ENCODE data around the gene MKX.

Gene MKX, protein sequence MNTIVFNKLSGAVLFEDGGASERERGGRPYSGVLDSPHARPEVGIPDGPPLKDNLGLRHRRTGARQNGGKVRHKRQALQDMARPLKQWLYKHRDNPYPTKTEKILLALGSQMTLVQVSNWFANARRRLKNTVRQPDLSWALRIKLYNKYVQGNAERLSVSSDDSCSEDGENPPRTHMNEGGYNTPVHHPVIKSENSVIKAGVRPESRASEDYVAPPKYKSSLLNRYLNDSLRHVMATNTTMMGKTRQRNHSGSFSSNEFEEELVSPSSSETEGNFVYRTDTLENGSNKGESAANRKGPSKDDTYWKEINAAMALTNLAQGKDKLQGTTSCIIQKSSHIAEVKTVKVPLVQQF

GRCh38 chr10:27745732-27746396 lies at the start of gene MKX:
MKX (minus strand) TSS chr10:27745819; CDS start chr10:27743415, 2,404 bp downstream.
- DNase-seq: no peak

- no peak for DNase-seq
Observed at GRCh38 chr10:27794157-27794556, 48.5 kb upstream of the MKX start.

DNA sequence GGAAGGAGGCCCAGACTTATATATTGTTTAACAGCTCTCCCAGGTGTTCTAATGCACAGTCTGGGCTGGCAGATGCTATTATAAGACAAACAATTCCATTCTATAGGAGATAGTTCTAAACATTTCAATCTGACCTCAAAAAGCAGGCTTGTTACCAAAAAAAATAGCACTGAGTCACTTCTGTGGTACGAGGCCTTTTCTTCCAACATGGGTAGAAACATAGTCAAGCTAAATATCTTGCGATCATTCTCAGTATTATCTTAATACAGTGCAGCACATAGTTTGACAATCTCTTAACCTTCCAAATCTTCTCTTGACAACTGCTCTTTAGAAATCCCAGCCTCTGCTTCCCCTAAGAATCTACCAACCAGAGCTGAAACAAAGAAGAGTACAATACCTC lies 46.6 kb upstream of the MKX start:
- no peak for DNase-seq

- no peak for DNase-seq
Observed at GRCh38 chr10:27784272-27784671, 38.7 kb upstream of the MKX start.

DNA sequence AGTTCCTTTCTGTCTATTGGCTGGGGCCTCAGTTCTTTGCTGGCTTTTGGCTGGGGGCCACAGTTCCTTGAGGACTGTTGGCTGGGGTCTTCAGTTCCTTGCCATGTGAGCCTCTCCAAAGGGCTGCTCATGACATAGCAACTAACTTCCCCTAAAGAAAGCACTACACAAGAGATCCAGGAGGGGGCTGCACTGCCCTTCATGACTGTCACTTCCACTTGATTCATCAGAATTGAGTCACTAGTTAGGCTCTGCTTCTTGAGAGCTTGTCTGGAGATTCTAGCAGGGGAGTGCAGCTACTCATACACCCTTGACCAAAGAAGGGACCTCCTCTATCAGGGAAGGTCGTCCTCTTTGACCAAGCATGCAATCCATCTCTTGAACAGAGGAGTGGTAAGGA lies 38.0 kb upstream of the MKX start:
- DNase-seq: no peak

GRCh38 chr10:27779462-27780015 lies 33.9 kb upstream of the MKX start:
- no peak for DNase-seq

DNA sequence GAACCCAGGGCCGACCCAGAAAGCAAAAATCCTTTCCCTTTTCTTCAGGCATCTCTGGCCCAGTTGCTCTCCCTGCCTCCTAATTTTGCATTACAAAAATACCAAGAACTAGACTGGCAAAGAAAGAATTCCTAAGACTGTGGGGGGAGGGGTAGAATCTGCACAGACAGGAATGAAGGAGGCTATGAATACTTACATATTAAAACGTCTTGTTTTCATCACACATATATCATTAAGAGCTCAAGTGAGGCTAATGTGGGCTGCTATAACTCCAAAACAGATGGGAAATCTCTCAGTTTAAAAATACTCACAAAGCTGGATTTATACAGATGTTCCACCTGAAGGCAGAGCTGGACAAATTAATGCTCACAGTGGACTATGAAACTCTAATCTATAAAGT lies 29.2 kb upstream of the MKX start:
- no peak for DNase-seq

- DNase-seq: no peak
Observed at GRCh38 chr10:27771231-27771630, 25.6 kb upstream of the MKX start.

DNA sequence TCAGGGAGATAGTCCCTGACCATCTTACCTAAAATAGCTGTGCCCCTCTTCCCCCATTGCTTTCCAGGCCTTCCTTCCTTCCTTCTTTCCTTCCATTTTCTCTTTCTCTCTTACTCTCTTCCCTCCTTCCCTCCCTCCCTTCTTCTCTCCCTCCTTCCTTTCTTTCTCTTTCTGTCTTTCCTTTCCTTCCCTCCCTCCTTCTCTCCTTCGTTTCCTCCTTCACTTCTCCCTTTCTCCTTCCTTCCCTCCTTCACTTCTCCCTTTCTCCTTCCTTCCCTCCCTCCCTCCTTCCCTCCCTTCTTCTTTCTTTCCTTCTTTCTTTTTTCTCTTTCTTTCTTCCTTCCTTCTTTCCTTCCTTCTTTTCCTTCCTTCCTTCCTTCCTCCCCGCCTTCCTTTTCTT lies 24.6 kb upstream of the MKX start:
- no peak for DNase-seq

GRCh38 chr10:27760867-27761266 lies 15.2 kb upstream of the MKX start:
- no peak for DNase-seq

GRCh38 chr10:27759483-27760272 lies 14.1 kb upstream of the MKX start:
- DNase-seq: no peak

DNA sequence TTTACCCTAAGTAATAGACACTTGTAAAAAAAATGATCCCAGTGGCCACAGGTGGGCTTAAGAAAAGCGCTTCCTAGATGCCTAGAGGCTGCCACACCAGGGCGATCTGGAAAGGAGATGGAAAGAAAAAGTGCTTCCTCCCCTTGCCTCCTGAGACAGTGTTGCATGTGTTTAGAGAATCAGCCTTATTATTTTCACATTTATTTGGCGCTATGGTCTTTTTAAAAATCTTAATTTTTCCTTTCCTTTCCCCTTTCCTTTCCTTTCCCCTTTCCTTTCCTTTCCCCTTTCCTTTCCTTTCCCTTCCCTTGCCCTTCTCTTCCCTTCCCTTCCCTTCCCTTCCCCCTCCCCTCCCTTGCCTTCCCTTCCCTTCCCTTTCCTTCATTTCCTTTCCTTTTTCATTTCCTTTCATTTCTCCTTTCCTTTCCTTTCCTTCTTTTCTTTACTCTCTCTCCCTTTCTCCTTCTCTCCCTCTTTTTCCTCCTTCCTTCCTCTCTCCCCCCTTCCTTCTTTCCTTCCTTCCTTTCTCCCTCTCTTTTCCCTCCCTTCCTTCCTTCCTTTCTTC lies 7.1 kb upstream of the MKX start:
- no peak for DNase-seq

DNA sequence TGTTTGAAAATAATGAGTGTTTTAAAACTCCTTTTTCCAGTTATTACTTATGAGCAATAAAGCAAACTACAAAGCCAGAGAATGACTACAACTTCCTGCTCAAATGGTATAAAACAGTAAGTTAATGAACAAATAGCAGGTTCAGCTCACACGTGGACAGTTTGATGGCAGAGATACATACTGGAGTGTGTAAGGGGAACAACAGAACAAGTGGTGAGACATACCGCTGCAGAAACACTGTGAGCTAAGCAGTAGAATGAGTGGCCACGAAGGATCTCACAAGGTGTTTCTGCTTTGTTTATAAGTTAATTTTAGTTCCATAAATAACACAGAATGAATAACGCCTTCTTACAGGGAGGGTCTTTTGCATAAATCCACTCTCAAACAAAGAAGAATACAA lies 3.0 kb upstream of the MKX start:
- DNase-seq: no peak

DNA sequence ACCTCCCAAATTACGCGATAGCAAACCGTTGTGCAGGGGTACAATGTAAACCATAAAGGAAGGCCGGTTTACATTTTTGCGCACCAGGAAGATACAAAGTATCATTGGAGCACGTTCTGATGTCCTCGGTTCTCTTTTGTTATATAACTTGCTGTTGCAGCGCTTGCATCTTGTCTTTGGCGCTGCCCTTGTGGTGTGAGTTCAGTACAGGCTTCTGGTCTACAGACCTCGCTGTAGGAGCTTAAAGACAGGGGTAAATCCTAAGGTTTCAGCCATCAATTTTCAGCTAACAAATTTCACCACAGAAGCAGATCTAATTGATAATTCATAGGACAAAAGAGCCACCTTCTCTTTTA lies 1.5 kb upstream of the MKX start:
- no peak for DNase-seq

- no peak for DNase-seq
Observed at GRCh38 chr10:27746397-27747095, 927 bp upstream of the MKX start.

DNA sequence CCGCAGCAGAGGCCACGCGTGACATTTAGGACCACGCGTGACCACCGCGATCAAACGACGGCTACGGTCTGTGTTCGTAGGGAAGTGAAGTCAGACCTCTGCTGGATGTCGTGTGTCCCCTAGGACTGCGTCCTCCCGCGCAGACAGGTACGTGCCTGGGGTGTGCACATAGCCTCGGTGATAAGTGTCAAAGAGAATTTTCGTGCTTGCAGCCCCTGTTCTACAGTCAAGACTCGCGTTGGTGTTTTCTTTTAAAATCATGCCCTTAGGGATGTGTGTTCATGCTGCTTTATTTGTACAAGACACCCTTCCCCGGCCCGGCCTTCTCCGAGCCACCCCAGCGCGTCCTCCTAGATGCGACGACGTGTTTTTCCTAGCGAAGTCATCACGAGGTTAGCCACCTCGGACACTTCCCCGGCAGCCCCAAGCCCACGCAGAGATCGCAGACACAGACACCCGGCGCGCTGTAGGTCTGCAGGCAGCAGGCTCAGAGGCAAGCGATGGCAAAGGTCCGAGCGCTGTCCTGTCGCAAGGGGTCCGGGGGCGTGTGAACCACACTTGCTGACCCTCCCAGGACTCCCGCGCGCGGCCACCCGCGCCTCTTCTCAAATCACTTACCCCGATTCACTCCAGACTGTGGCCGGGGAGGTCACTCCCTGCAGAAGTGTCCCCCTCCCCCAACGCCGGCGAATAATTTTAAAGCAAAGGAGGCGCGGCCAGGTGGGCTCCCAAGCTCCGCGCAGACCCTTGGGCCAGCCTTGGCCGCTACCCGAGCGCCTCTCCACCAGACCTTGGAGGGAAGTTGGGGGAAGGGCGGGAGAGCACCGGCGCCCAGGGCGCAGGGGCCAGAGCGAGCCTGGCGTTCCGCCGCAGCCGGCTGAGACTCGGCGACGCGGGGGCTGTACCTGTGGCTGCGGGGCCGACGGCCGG lies 552 bp downstream of the MKX start:
- no peak for DNase-seq

DNA sequence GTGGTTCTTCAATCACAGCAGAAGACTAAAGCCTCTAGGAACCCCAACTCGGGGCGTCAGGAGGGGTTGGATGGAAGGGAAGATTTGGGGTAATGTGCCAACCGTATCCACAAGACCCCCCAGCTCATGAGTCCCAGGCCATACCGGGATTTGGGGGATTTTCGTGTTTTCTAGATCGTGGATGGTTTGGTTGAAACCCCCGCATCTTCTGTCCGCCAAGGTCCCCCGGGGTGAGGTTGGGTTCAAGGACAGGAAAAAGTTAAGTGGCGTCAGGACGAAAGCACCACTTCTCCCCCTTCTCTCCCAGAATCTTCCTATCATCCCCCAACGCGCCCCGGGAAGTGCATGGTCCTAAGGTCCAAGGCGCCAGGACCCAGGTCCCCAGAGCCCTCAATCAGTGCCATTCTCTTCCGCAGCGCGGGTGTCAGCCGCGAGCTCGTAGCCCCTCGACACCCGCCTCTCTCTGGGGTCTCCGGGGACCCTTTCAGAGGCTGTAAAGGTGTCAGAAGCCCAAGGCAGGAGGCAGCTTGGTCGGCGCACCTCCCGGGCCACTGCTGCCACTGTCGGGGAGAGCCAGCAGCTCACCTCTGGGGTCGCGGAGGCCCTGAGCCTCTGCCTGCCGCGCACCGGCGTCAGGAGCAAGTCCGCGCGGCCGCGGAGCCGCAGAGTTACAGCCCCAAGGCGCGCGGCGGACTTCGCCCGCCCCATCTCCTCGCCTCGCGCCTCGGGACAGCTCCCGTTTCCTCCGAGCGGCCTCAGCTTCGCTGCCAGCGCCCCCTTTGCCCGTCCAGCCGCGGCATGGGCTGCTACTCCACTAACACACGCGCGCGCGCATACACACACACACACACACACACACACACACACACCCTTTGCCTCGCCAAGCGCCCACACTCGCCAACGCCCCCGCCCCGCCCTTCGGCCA lies 1.5 kb downstream of the MKX start:
- no peak for DNase-seq

GRCh38 chr10:27743012-27743876 lies 2.4 kb downstream of the MKX start:
- DNase-seq: no peak

All from CD4-positive, alpha-beta T cell treated with Interferon gamma for 1 hour (primary cell).